Fibroblast of lung (primary cell): ENCODE measurements around the gene KLHL21. TPM values are rescaled to one million over a fixed set of nuclear protein-coding genes. Genes with fewer than 3 reads are reported as not detected.

Experiments used
- DNase-seq, 2 donors: peaks; one replicate each; pipeline versions ENCODE4 v3.0.0 to v3.0.0-alpha.2; 2010; ENCODE audit warnings: low read depth in 2 of 2
- H2AFZ ChIP-seq: 2 replicates; pipeline ENCODE4 v1.5.1; 2012; ENCODE audit warnings: low read length, control low read depth, inconsistent platforms
- H3K27ac ChIP-seq: 2 replicates; pipeline ENCODE4 v1.5.1; 2011; ENCODE audit warnings: low read length, control low read depth; ENCODE audit not compliant: insufficient read depth
- H3K27me3 ChIP-seq: 2 replicates; pipeline ENCODE4 v1.5.1; 2011; ENCODE audit warnings: mild to moderate bottlenecking, low read length; ENCODE audit not compliant: control insufficient read depth, insufficient read depth
- H3K36me3 ChIP-seq: 2 replicates; pipeline ENCODE4 v1.5.1; 2011; ENCODE audit warnings: low read length; ENCODE audit not compliant: control insufficient read depth, insufficient read depth
- H3K4me1 ChIP-seq: 2 replicates; pipeline ENCODE4 v1.5.1; 2011; ENCODE audit warnings: low read length; ENCODE audit not compliant: control insufficient read depth, insufficient read depth; ENCODE audit errors: extremely low read depth
- H3K4me2 ChIP-seq: 2 replicates; pipeline ENCODE4 v1.5.1; 2011; ENCODE audit warnings: low read length, control low read depth; ENCODE audit not compliant: insufficient read depth; ENCODE audit errors: extremely low read depth
- H3K4me3 ChIP-seq, 4 experiments: fragments of 200-600 bp in 1 of 4; sonication (generic) in 1 of 4; replicated peaks in 1 of 4; 2 replicates each; pipeline ENCODE4 v1.5.1; 2011 to 2016; ENCODE audit warnings: low read length in 4 of 4, low read depth in 3 of 4, mild to moderate bottlenecking in 3 of 4, control low read depth in 2 of 4, inconsistent platforms in 1 of 4, mixed read lengths in 1 of 4; ENCODE audit not compliant: insufficient read depth in 1 of 4; ENCODE audit errors: control extremely low read depth in 1 of 4
- H3K79me2 ChIP-seq: 2 replicates; pipeline ENCODE4 v1.5.1; 2012; ENCODE audit warnings: mild to moderate bottlenecking, low read length, inconsistent platforms; ENCODE audit not compliant: control insufficient read depth, insufficient read depth
- H3K9ac ChIP-seq: 2 replicates; pipeline ENCODE4 v1.5.1; 2011; ENCODE audit warnings: mild to moderate bottlenecking, low read length, control low read depth; ENCODE audit not compliant: insufficient read depth
- H3K9me3 ChIP-seq: 2 replicates; pipeline ENCODE4 v1.5.1; 2012; ENCODE audit warnings: low read depth, low read length; ENCODE audit not compliant: control insufficient read depth, insufficient read depth
- H4K20me1 ChIP-seq: 2 replicates; pipeline ENCODE4 v1.5.1; 2011; ENCODE audit warnings: low read length; ENCODE audit not compliant: control insufficient read depth, insufficient read depth; ENCODE audit errors: extremely low read depth
- EZH2 ChIP-seq: IDR thresholded peaks from 2 replicates; pipeline ENCODE4 v1.5.1; 2012; ENCODE audit warnings: low read length, control low read depth, mild to moderate bottlenecking; ENCODE audit errors: missing control alignments
- polyA plus RNA-seq, 2 donors: library from polyadenylated mRNA; depleted of rRNA in 1 of 2; stranded (reverse) in 1 of 2; unstranded in 1 of 2; fragments of >200 nt; gene quantifications; 2 replicates each; pipeline ENCODE4 v1.2.1, GENCODE V29; 2011 to 2012; ENCODE audit warnings: missing spikeins in 1 of 2
- total RNA-seq: library from RNA; depleted of rRNA; stranded (reverse); fragments of >200 nt; gene quantifications from 2 replicates; pipeline ENCODE4 v1.2.1, GENCODE V29; 2014
- TF ChIP-seq, protein P1 (sequence below), 2 donors: IDR thresholded peaks in 1 of 2; conservative IDR thresholded peaks in 1 of 2; 1 replicate in 1 of 2; 2 replicates in 1 of 2; pipeline ENCODE4 v1.5.1; 2011 to 2012; ENCODE audit warnings: low read length in 2 of 2, control low read depth in 1 of 2, inconsistent platforms in 1 of 2, low read depth in 1 of 2, mild to moderate bottlenecking in 1 of 2

KLHL21 gene
- total and polyA plus RNA-seq, 2 donors (not counting 1 experiment from before 2014, with no cell fraction given), result 11.7 to 44.9 TPM

DNA sequence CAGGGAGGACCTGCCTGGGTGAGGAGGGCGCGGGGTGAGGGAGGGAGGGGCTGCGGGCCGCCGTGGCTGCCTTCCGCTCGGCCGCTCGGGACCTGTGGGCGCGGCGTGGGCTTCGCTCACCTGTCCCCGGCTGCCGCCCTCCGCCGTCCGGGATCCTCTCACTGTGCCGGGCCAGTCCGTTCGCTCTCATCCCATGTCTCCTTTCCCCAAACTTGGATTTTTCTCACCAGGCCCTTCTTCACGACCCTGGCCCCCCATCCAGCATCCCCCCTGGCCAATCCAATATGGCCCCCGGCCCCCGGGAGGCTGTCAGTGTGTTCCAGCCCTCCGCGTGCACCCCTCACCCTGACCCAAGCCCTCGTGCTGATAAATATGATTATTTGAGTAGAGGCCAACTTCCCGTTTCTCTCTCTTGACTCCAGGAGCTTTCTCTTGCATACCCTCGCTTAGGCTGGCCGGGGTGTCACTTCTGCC, 22.5 kb downstream of the KLHL21 start:
- H3K27me3 ChIP-seq, result no peaks in the 10 kb centered on the region
- peaks cover 2% of the 10 kb centered on the region for H3K36me3 ChIP-seq
- H3K4me3 ChIP-seq, result peak overlapping the region; percentile 57 to 86 (median 70)
- H2AFZ ChIP-seq, result peak overlapping the region; percentile 51
- H3K79me2 ChIP-seq, result peaks cover 6% of the 10 kb centered on the region
- H3K4me2 ChIP-seq, result peak overlapping the region; percentile 96
- no peaks in the 10 kb centered on the region for H3K9me3 ChIP-seq
- peak overlapping the region; percentile 82 for H3K27ac ChIP-seq
- peak overlapping the region; percentile 85 for H3K9ac ChIP-seq
- peaks cover 12% of the 10 kb centered on the region for H3K4me1 ChIP-seq
- TF ChIP-seq EZH2, result no peak
- TF ChIP-seq, protein P1, sequence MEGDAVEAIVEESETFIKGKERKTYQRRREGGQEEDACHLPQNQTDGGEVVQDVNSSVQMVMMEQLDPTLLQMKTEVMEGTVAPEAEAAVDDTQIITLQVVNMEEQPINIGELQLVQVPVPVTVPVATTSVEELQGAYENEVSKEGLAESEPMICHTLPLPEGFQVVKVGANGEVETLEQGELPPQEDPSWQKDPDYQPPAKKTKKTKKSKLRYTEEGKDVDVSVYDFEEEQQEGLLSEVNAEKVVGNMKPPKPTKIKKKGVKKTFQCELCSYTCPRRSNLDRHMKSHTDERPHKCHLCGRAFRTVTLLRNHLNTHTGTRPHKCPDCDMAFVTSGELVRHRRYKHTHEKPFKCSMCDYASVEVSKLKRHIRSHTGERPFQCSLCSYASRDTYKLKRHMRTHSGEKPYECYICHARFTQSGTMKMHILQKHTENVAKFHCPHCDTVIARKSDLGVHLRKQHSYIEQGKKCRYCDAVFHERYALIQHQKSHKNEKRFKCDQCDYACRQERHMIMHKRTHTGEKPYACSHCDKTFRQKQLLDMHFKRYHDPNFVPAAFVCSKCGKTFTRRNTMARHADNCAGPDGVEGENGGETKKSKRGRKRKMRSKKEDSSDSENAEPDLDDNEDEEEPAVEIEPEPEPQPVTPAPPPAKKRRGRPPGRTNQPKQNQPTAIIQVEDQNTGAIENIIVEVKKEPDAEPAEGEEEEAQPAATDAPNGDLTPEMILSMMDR (conservative IDR thresholded peaks at IDR 0.05 in 1 of 2, IDR thresholded peaks at IDR 0.05 in 1 of 2; ENCODE audit: low read depth in 1 of 2, low read length in 2 of 2), result no peak
- no peak for DNase-seq
- no peaks in the 10 kb centered on the region for H4K20me1 ChIP-seq

DNA sequence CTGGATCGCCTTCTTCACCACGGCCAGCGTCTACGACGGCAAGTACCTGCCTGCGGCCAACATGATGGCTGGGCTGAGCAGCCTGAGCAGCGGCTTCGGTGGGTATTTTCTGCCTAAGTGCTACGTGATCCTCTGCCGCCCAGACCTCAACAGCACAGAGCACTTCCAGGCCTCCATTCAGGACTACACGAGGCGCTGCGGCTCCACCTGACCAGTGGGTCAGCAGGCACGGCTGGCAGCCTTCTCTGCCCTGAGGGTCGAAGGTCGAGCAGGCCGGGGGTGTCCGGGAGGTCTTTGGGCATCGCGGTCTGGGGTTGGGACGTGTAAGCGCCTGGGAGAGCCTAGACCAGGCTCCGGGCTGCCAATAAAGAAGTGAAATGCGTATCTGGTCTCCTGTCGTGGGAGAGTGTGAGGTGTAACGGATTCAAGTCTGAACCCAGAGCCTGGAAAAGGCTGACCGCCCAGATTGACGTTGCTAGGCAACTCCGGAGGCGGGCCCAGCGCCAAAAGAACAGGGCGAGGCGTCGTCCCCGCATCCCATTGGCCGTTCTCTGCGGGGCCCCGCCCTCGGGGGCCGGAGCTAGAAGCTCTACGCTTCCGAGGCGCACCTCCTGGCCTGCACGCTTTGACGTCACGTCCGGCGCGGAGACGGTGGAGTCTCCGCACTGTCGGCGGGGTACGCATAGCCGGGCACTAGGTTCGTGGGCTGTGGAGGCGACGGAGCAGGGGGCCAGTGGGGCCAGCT, 23.1 kb downstream of the KLHL21 start, which contains the start of gene ZBTB48:
Gene ZBTB48 (plus strand): TSS at position 621 of the 745 bp plus-strand sequence. CDS start 616 bp downstream, outside the sequence.
- H3K79me2 ChIP-seq, result peaks cover 6% of the 10 kb centered on the region
- H3K36me3 ChIP-seq, result peaks cover 2% of the 10 kb centered on the region
- H3K4me2 ChIP-seq, result peak within 1 kb of the TSS; percentile 96
- H3K9ac ChIP-seq, result peak within 1 kb of the TSS; percentile 85
- H2AFZ ChIP-seq, result peak within 1 kb of the TSS; percentile 88
- H3K27ac ChIP-seq, result peak within 1 kb of the TSS; percentile 82
- H3K4me1 ChIP-seq, result peaks cover 12% of the 10 kb centered on the region
- no peaks in the 10 kb centered on the region for H4K20me1 ChIP-seq
- no peaks in the 10 kb centered on the region for H3K27me3 ChIP-seq
- H3K9me3 ChIP-seq, result no peaks in the 10 kb centered on the region
- peak; percentile 93 to 96 for DNase-seq
- H3K4me3 ChIP-seq, result peak within 1 kb of the TSS; percentile 57 to 86 (median 70)
- TF ChIP-seq, protein P1 (conservative IDR thresholded peaks at IDR 0.05 in 1 of 2, IDR thresholded peaks at IDR 0.05 in 1 of 2; ENCODE audit: low read depth in 1 of 2, low read length in 2 of 2), result no peak
- no peak for TF ChIP-seq EZH2

DNA sequence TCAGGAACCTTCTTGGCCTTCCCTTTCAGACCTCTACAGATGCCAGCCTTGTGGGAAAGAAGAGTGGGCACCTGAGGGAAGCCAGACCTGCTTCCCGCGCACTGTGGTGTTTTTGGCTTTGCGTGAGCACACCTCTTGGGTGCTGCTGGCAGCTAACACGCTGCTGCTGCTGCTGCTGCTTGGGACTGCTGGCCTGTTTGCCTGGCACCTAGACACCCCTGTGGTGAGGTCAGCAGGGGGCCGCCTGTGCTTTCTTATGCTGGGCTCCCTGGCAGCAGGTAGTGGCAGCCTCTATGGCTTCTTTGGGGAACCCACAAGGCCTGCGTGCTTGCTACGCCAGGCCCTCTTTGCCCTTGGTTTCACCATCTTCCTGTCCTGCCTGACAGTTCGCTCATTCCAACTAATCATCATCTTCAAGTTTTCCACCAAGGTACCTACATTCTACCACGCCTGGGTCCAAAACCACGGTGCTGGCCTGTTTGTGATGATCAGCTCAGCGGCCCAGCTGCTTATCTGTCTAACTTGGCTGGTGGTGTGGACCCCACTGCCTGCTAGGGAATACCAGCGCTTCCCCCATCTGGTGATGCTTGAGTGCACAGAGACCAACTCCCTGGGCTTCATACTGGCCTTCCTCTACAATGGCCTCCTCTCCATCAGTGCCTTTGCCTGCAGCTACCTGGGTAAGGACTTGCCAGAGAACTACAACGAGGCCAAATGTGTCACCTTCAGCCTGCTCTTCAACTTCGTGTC, 23.9 kb downstream of the KLHL21 start:
- no peak for TF ChIP-seq EZH2
- TF ChIP-seq, protein P1 (conservative IDR thresholded peaks at IDR 0.05 in 1 of 2, IDR thresholded peaks at IDR 0.05 in 1 of 2; ENCODE audit: low read depth in 1 of 2, low read length in 2 of 2), result no peak
- peak overlapping the region; percentile 79 for H3K4me2 ChIP-seq
- H3K9ac ChIP-seq, result no peak overlapping the region
- peak overlapping the region; percentile 88 for H2AFZ ChIP-seq
- H3K79me2 ChIP-seq, result peaks cover 6% of the 10 kb centered on the region
- no peak for DNase-seq
- peak overlapping the region in 1 of 4 experiments; percentile 86 for H3K4me3 ChIP-seq
- H3K27ac ChIP-seq, result peak overlapping the region; percentile 82
- H3K27me3 ChIP-seq, result no peaks in the 10 kb centered on the region
- H3K9me3 ChIP-seq, result no peaks in the 10 kb centered on the region
- peaks cover 12% of the 10 kb centered on the region for H3K4me1 ChIP-seq
- no peaks in the 10 kb centered on the region for H4K20me1 ChIP-seq
- H3K36me3 ChIP-seq, result peaks cover 2% of the 10 kb centered on the region
